ENCODE results near the gene PRKCH.

The PRKCH gene

DNA sequence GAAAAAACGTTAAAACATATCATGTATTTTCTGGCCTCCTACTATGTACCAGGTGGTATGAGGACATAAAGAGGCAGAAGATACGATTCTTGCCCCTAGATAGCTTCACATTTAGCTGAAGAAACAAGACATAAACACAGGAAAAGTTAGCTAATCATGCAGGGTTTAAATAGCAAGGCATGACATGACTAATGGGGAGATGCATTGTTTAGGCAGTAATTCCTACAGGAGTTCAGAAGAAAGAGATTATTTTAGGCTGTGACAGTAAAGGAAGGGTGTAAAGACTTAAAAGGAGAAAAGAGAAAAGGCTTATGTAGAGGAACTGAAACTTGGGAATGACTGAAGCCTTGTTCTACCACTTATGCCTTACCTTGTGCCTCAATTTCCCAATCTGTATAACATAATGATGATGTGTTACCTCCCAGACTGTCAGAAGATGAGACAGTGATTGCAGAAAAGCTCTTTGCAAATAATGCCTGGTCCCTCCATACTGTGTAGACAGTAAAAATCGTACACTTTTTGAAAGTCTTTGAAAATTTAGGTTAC lies 44.4 kb downstream of the PRKCH start:
- DNase-seq (ENCODE audit: low read depth in 2 of 2), result no peak

DNA sequence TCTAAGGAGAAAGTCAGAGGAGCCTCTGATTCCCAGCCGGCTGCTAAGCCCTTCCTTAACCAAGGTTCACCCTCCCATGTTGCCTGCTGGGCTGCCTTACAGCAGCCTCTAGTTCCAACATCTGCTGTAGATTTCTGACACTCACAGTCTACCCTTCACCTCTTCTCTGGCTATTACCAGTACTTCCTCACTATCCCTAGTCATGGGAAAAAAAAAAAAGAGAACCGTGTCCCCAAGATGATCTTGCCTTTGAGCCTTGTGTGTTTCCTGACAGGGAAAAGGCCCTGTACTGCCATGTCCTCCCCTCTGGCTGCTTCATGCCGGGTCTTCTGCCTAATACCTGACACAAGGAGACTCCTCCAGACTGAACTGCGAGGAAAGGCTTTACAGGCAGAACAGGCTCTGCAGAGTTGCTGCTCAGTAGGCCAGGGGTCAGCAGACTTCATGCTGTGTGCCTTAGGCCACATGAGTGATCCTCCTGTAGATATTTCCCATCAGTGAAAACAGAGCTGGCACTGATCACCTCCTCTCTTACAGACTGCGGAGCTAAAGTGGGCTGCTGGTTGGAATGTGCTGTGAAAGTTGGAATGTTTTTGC lies 46.8 kb downstream of the PRKCH start:
- no peak for DNase-seq (ENCODE audit: low read depth in 2 of 2)

DNA sequence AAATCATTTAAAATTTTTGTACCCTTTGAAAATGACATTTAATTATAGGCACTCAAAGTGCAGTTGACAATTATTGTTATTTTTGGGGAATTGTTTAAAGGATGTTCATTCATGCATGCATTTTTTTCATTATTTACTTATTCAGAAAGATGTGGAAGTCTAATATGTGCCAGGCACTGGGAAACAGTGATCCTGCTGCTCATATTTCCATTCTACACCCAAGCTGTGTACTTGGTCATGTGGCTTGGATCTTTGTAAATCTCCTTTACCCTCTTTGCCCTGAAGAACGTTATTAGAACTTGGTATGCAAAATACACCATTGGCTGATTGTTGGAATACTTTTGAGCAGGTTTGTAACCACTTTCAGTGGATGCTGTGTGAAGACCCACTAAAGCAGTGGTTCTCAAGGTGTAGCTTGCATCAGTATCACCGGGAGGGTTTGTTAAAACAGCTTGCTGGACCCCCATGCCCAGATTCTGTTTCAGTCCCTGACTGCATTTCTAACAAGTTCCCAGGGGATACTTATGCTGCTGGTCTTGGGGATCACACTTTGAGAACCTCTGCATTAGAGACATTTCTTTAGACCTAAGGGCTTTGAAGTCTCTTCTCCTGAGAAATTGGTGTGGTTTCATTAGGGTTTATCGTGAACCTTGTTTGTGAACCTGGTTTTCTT lies 47.5 kb downstream of the PRKCH start:
- no peak for DNase-seq (ENCODE audit: low read depth in 2 of 2)

DNA sequence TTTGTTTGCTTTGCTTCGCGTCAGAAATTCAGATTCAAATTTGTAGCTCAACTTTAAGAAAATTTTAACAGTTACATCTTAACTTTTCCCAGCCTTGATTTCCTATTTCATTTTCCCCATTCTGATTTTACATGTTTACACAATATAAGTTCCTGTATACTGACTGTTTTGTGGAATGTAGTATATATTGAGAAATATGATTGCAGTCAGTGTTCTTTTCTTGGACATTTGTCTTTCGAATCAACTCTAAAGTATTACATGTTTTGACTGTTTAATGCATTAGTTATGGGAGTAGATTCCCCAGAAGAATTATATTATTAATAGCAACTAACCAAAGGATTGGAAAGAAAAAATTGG lies 48.1 kb downstream of the PRKCH start:
- no peak for DNase-seq (ENCODE audit: low read depth in 2 of 2)

DNA sequence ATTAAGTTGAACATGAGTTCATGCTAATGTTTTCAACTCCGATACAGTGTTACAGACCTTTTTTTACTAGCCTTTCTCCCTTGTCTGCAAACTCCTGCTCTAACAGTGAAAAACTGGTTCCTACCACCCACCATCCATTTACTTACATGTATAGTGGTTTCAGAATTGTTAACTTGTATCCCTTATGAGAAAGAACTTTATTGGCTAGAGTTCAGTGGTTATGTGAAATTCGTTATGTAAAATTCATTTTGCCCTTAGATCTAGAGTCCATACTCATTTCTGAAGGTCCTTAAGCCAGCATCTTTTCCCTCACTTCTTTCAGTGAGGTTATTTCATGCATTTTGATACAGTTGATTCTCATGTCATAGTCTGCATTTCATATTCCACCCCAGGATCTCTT lies 51.0 kb downstream of the PRKCH start:
- no peak for DNase-seq (ENCODE audit: low read depth in 2 of 2)

DNA sequence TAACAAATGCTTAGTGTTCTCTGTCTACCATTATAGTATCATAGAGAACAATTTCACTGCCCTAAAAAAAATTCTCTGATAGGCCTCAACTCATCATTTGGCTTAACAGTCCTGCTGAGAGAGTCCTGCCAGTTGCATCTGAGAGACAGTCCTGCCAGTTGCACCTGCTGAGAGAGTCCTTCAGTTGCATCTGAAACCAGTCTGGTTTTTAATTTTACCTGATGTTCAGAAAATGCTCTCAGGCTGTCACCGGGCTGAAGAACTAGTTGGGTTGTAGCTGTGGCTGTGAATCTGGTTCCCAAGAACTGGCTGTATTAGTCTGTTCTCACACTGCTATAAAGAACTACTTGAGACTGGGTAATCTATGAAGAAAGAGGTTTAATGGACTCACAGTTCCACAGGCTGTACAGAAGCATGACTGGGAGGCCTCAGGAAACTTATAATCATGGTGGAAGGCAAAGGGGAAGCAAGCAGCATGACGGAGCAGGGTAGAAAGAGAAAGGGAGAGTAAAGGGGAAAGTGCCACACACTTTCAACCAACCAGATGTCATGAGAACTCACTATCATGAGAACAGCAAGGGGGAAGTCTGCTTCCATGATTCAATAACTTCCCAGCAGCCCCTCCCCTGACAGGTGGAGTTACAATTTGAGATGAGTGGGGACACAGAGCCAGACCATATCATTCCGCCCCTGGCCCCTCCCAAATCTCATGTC lies 51.6 kb downstream of the PRKCH start:
- no peak for DNase-seq (ENCODE audit: low read depth in 2 of 2)

DNA sequence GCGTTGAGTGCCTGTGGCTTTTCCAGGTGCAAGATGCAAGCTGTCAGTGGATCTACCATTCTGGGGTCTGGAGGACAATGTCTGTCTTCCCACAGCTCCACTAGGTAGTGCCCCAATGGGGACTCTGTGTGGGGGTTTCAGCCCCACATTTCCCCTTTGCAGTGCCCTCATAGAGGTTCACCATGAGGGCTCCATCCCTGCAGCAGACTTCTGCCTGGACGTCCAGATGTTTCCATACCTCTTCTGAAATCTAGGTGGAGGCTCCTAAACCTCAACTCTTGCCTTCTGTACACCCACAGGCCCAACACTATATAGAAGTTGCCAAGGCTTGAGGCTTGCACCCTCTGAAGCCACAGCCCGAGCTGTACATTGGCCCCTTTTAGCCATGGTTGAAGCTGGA lies 52.9 kb downstream of the PRKCH start:
- DNase-seq (ENCODE audit: low read depth in 2 of 2), result no peak

DNA sequence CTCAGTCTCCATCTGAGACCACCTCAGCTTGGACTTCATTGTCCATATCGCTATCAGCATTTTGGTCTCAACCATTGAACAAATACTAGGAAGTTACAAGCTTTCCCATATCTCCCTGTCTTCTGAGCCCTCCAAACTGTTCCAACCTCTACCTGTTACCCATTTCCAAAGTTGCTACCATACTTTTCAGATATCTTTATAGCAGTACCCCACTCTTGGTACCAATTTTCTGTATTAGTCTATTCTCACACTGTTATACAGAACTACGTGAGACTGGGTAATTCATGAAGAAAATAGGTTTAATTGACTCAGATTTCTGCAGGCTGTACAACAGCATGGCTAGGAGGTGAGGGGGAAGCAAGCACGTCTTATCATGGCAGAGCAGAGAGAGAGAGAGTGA lies 53.8 kb downstream of the PRKCH start:
- no peak for DNase-seq (ENCODE audit: low read depth in 2 of 2)

DNA sequence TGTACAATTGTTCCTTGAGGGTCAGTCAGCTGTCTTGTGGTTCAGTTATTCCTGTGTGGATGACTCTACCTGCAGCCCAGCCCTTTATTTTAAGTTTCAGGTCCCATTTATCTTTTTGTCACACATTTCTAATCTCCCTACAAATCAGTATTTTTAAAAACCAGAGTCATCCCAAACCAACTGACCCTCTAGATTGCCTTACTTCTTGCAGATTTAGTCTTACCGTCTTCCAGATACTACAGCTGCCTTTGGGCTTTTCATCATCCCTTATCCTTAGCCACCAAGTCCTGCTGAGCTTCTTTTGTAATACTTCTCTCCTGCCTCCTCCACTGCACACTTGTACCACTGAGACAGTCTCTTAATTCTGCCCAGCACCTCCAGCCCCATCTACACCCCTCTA lies 54.9 kb downstream of the PRKCH start:
- DNase-seq (ENCODE audit: low read depth in 2 of 2), result no peak

DNA sequence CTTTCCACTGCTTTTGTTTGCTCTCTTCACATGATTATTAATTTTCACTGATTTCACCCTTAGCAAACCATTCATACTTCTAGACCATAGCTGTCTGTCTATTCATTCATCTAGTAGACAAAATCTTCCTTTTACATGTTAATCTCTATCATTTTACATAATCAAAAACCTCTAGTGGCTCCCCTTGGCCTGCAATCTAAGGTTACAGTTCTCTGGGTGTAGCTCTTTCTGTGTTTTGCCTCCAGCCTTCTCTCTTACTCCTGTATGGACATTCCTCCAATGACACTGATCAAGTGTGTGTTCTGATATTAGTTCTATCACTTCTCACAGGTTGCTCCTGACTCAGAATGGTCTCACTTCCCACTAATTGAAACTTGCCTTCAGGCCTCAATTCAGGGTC lies 56.4 kb downstream of the PRKCH start:
- DNase-seq (ENCODE audit: low read depth in 2 of 2), result no peak

DNA sequence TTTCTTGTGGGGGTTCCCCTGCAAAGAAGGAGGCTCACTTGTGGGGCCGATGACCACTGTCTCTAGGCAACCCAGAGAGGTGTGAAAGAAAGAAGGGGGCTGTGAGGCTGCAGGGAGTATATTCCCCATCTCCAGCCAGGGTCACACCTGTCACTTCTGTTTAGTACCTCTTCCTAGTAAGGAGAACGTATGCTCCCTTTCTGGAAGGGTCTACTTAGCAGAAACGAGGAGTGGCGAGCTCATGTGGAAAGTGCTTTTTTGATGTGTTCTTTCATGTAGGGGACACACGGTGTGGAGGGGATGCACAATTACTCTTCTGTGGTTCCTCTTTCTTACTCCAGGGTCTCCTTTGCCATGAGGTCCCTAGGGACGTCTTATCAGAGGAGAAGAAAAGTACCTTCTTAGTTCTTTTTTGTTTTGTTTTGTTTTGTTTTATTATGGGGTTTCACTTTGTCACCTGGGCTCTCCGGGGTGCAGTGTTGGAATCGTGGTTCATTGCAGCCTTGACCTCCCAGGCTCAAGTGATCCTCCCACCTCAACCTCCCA lies 58.3 kb downstream of the PRKCH start:
- DNase-seq (ENCODE audit: low read depth in 2 of 2), result no peak

DNA sequence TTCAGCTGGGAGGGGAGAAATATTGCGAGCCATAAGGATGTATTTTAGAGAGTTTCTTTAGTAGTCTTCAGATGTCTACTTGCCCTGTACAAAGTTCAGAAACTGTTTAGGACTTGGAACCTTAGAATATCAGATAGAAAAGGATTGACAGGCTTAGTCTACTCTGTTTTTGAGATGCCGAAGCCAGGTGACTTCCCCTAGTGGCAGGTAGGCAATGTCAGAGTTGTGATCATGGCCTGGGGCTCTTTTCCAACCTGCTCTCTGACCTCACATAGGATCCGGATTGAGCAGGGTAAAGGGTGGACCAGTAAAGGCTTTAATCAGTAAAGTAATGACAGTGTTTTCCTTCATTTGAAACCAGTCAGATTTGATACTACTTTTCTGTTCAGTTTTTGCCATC lies 59.6 kb downstream of the PRKCH start:
- no peak for DNase-seq (ENCODE audit: low read depth in 2 of 2)

DNA sequence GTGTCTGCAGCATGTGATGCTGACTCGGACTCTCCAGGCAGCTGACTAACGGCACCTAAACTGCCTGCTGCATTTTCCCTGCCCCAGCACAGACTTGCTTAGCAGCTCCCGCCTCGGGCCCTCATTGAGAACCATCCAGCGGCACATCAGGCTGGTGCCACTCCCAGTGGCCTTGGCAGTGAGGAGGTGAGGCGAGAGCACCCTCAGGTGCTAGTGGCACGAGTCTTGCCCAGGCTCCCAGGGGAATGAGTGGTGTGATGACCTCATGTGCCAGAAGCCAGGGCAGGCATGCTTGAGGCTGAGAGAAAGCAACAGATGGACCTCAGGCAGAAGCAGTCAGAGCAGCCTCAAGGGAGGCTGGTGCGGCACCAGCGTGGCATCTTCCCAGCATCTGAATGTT lies 60.2 kb downstream of the PRKCH start:
- DNase-seq (ENCODE audit: low read depth in 2 of 2), result no peak

DNA sequence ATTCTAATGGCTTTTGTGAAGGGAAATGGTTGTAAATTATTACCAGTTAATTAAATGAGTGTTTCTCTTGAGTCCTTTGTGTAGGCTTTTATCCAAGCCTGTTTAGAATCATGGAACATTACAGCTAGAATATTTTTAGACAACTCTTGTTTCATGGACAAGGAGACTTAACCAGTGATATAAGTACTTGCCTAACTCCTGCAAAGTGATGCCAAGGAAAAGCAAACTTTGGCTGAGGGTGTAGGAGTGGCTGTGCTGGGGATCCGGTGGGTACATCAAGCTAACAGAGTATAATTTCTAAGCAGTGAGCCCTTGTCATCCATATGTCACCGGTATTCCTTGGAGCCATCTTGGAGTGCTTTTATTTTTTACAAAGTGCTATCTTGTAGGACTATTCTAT lies 61.5 kb downstream of the PRKCH start:
- no peak for DNase-seq (ENCODE audit: low read depth in 2 of 2)

DNA sequence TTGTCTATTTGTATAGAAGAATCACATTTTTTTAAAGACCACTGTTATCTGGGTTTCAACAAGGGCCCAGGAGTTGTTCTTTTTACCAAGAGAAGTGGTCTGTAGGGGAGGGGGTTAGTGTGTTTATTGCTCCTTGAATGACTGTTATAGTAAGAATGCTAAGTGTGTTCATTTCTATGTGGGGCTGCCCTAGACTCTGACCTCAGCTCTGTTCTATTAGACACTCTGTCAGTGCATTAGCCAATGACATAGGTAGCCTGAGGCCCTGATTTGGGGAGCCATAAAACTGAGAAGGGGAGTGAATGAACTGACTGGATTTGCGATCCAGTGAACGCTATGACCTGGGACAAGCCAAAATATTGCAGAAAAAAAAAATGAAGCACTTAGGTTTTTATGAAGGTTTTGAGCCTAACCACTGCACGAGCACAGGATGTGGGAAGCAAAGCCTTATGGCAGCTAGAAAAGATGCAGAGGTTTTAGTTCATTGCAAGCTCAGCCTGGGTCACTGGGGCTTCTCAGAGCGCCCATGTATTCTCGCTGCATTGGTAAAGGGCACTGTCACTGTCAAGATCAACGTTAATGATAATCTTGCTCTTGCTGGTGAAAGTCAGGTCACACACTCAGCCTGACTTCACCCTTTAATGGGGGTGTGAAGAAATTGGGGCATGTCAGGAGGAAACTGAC lies 63.8 kb downstream of the PRKCH start:
- DNase-seq (ENCODE audit: low read depth in 2 of 2), result peak in 1 of 2 donors; percentile 33

DNA sequence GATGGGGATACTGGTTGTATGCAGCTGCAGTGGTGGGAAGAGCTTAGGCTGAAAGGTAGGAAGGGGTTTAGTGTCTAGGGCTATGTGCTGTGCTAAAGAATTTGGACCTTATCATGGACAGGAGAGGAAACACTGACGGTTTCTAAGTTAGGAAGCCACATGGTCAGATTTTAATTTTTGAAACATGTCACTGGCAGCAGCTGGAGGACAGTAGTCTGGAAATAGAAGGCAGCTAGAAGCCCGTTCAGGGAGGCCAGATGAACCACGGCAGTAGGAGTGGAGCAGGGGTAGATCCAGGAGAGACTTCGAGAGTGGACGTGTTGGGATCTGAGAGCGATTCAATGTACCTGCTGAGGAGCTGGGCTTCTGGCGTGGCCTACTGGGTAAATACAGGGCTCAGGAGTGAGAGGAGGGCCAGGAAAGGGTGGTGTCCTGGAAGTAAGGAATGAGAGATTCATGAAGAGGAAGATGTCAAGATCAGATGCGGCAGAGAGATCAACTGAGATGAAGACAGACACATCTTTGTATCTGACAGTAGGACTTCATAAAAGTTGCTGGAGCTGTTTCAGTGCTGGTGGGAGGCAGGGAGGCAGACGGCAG lies 64.9 kb downstream of the PRKCH start:
- no peak for DNase-seq (ENCODE audit: low read depth in 2 of 2)

DNA sequence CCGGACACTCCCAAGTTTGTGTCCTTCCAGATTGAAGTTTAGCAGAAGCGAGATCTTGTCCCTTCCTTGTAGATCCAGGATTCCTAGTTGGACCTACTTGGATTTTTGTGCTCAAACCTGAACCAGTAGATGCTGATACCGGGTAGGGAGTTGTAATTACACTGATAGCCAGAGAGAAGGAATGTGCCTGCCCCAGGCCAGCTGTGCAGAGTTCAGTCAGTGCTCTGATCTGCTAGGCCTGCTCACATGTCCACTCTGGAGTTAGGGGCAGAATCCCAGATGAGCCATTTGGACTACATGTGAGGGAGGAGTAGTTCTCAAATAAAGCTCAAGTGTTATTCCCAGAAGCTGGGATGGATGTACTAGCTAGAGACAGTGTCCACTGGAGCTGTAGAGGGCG lies 65.7 kb downstream of the PRKCH start:
- no peak for DNase-seq (ENCODE audit: low read depth in 2 of 2)

DNA sequence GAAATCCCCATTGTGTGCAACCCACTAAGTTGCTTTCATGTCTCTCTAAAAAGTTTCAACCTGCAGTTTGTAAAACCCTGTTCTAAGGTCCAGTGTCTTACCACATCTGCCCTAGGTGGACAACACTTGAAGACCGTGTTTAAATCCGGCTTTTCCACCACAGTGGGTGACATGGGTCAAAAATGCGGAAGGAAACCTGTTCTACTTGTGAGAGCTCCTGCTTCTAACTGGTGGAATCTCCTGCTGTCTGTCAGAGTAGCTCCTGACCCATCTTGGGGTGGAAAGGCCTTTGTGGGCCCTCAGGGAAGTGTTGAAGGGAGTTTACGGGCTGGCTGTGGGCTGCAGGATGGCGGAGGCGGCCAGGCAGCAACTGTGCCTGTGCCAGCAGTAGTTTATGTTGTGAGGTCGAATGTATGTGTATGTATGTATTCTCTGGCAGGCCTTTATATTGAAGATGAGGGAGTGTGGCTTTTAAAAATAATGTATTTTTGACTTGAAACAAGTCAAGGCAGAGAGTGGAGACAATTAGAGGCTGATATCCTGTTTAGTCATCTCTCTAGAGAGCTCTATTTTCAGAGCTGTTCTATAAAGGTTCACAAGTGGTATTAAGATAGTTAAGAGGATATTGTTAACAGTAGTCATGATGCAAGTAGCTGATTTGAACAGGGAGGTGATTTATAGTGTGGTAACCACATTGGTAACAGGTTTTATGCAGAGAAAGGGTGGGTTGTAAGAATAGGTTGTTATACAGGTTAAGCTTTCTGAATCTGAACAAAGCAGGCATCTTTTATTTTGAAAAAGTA lies 67.0 kb downstream of the PRKCH start:
- no peak for DNase-seq (ENCODE audit: low read depth in 2 of 2)

DNA sequence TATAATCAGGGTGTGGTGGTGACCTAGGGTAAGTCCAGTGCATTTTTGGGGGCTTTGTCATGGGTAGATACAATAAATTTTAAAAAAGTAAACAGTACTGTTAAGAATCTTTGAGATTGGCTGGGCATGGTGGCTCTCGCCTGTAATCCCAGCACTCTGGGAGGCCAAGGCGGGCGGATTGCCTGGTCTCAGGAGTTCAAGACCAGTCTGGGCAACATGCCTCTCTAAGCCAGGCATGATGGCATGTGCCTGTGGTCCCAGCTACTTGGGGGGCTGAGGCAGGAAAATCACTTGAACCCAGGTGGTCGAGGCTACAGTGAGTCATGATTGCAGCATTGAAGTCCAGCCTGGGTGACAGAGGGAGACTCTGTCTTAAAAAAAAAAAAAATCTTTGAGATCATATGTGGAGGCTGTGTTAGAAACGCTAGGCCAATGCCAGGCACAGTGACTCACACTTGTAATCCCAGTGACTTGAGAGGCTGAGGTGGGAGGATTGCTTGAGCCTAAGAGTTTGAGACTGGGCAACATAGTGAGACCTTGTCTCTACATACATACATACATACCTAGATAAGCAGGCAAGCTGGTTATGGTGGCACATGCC lies 67.7 kb downstream of the PRKCH start:
- DNase-seq (ENCODE audit: low read depth in 2 of 2), result no peak

DNA sequence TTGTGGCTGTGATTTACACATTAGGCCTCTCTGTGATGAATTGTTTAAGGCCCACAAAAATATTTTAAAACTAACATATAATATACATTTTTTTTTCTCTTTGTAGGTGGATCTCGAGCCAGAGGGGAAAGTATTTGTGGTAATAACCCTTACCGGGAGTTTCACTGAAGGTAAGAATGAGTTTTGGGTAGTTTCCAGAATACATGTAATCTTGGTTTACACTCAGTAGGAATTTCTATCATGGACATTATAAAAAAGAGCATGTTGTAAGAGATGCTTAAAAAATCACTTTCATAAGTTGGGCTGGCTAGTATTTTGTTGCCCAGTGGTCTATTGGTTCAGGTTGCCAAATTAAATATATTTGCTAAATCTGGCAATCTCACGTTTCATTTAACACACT lies 69.7 kb downstream of the PRKCH start:
- DNase-seq (ENCODE audit: low read depth in 2 of 2), result no peak

DNA sequence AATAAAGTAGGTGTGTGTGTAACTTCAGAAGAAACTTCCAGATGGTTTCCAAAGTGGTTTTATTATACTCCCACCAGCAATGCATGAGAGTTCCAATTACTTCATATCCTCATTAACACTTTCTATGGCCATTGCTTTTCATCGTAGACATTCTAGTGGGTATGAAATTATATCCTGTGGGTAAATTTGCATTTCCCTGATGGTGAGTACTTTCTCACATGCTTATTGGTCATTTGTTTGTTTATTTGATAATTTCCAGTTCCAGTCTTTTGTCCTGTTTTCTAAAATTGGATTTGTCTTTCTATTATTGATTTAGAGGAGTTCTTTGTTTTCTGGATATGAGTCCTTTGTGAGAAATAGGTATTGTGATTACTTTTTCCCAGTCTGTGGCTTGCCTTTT lies 70.9 kb downstream of the PRKCH start:
- no peak for DNase-seq (ENCODE audit: low read depth in 2 of 2)
